Stimulated activated CD4-positive, alpha-beta T cell treated with anti-CD3 and anti-CD28 coated beads, Interleukin-12 subunit alpha, Interleukin-12 subunit beta, amount 100 ng/mL, for 48 hours (primary cell): ENCODE measurements around the gene MYLK.
"Not testable (repeated sequence)": the region's sequence is repeated elsewhere in the genome, so short reads cannot be mapped to it uniquely, and the experiment has no call there.

Experiments used
- DNase-seq, 3 donors: peaks; one replicate each; pipeline ENCODE4 v3.0.0-alpha.2; 2020; ENCODE audit warnings: low read depth in 2 of 3, low spot score in 1 of 3

MYLK gene

GRCh38 chr3:123703663-123704062 lies 180.5 kb downstream of the MYLK start:
- not testable (repeated sequence) for DNase-seq

GRCh38 chr3:123702720-123703119 lies 181.4 kb downstream of the MYLK start:
- no peak for DNase-seq

- peak in 2 of 3 donors; percentile 6 to 20 for DNase-seq
Measured at GRCh38 chr3:123702057-123702456, 182.1 kb downstream of the MYLK start.

- DNase-seq, result no peak
Measured at GRCh38 chr3:123700791-123701722, 183.1 kb downstream of the MYLK start.

GRCh38 chr3:123698813-123699212 lies 185.3 kb downstream of the MYLK start:
- no peak for DNase-seq

- no peak for DNase-seq
Measured at GRCh38 chr3:123696808-123697207, 187.3 kb downstream of the MYLK start.

- no peak for DNase-seq
Measured at GRCh38 chr3:123695731-123696640, 188.1 kb downstream of the MYLK start.

GRCh38 chr3:123695152-123695551 lies 189.0 kb downstream of the MYLK start:
- DNase-seq, result no peak

GRCh38 chr3:123694366-123695087 lies 189.6 kb downstream of the MYLK start:
- DNase-seq, result no peak

- DNase-seq, result no peak
Measured at GRCh38 chr3:123693584-123694190, 190.4 kb downstream of the MYLK start.

- DNase-seq, result no peak
Measured at GRCh38 chr3:123692671-123693070, 191.5 kb downstream of the MYLK start.

GRCh38 chr3:123692041-123692440 lies 192.1 kb downstream of the MYLK start:
- no peak for DNase-seq

GRCh38 chr3:123689831-123690230 lies 194.3 kb downstream of the MYLK start:
- no peak for DNase-seq

- DNase-seq, result no peak
Measured at GRCh38 chr3:123688241-123688747, 195.8 kb downstream of the MYLK start.

GRCh38 chr3:123687286-123687685 lies 196.8 kb downstream of the MYLK start:
- DNase-seq, result no peak

- no peak for DNase-seq
Measured at GRCh38 chr3:123686251-123686650, 197.9 kb downstream of the MYLK start.

GRCh38 chr3:123685780-123686179 lies 198.4 kb downstream of the MYLK start:
- no peak for DNase-seq

GRCh38 chr3:123684636-123685035 lies 199.5 kb downstream of the MYLK start:
- no peak for DNase-seq

GRCh38 chr3:123684209-123684608 lies 199.9 kb downstream of the MYLK start:
- DNase-seq, result no peak

GRCh38 chr3:123683505-123684154 lies 200.5 kb downstream of the MYLK start:
- DNase-seq, result no peak
